H1 (cell line): ENCODE measurements around the gene AMHR2. TPM values are rescaled to one million over a fixed set of nuclear protein-coding genes. Genes with fewer than 3 reads are reported as not detected.

Experiments
- CTCF ChIA-PET: fragments of 300-600 bp; sonication (Branson Sonifier 250); formaldehyde crosslinking; loops from one replicate; lab custom pipeline; 2021; ENCODE audit not compliant: partially characterized antibody; lab: Charles Lee
- POLR2A ChIA-PET: fragments of 300-600 bp; sonication (Branson Sonifier 250); formaldehyde crosslinking; loops from one replicate; lab custom pipeline; 2021; ENCODE audit warnings: inconsistent platforms; ENCODE audit not compliant: partially characterized antibody; lab: Charles Lee
- DNase-seq, 2 experiments: peaks; one replicate each; pipeline versions ENCODE4 v3.0.0 to v3.0.0-alpha.2; 2010 to 2022; ENCODE audit warnings: low spot score in 2 of 2, low read depth in 1 of 2, mixed read lengths in 1 of 2
- FAIRE-seq: peaks from 2 replicates; lab custom pipeline; 2011; peaks lifted over from hg19 to GRCh38; lab: Jason Lieb, UNC
- H2AFZ ChIP-seq: 2 replicates; pipeline ENCODE4 v1.8.1; 2012; ENCODE audit warnings: low read length, inconsistent platforms
- H2AK5ac ChIP-seq: 2 replicates; pipeline ENCODE4 v1.6.1; 2013; ENCODE audit warnings: low read depth, low read length
- H2BK120ac ChIP-seq: replicated peaks from 2 replicates; pipeline ENCODE3; 2013; ENCODE audit warnings: low read depth, low read length, inconsistent platforms
- H2BK12ac ChIP-seq: 2 replicates; pipeline ENCODE4 v1.6.1; 2013; ENCODE audit warnings: low read depth, low read length
- H2BK15ac ChIP-seq: 2 replicates; pipeline ENCODE4 v1.6.1; 2013; ENCODE audit warnings: low read length
- H2BK20ac ChIP-seq: 2 replicates; pipeline ENCODE4 v1.6.1; 2013; ENCODE audit warnings: low read length
- H2BK5ac ChIP-seq: 2 replicates; pipeline ENCODE4 v1.6.1; 2013; ENCODE audit warnings: low read depth, low read length
- H3K14ac ChIP-seq: 2 replicates; pipeline ENCODE4 v1.6.1; 2013; ENCODE audit warnings: inconsistent platforms; ENCODE audit not compliant: insufficient read length
- H3K18ac ChIP-seq: 2 replicates; pipeline ENCODE4 v1.6.1; 2013; ENCODE audit warnings: low read length; ENCODE audit errors: extremely low read depth
- H3K23ac ChIP-seq: 2 replicates; pipeline ENCODE4 v1.6.1; 2013; ENCODE audit warnings: inconsistent platforms; ENCODE audit not compliant: insufficient read length
- H3K23me2 ChIP-seq: 2 replicates; pipeline ENCODE4 v1.6.1; 2013; ENCODE audit warnings: low read depth, low read length
- H3K27ac ChIP-seq: 2 replicates; pipeline ENCODE4 v1.6.1; 2011; ENCODE audit warnings: low read depth, low read length, inconsistent platforms
- H3K27me3 ChIP-seq, 4 experiments: replicated peaks in 1 of 4; 1 replicate in 1 of 4; 2 replicates in 3 of 4; pipeline versions ENCODE4 v1.6.1 to v1.8.1; 2011 to 2013; ENCODE audit warnings: low read length in 3 of 4, mild to moderate bottlenecking in 3 of 4, inconsistent platforms in 2 of 4, mixed read lengths in 2 of 4, moderate library complexity in 1 of 4; ENCODE audit not compliant: control insufficient read depth in 3 of 4, insufficient read depth in 3 of 4; ENCODE audit errors: extremely low read depth in 1 of 4
- H3K36me3 ChIP-seq, 4 experiments: 2 replicates each; pipeline versions ENCODE4 v1.6.1 to v1.8.1; 2011 to 2013; ENCODE audit warnings: mild to moderate bottlenecking in 4 of 4, low read length in 3 of 4, moderate library complexity in 2 of 4, control low read depth in 1 of 4, inconsistent platforms in 1 of 4; ENCODE audit not compliant: insufficient read depth in 4 of 4, control insufficient read depth in 2 of 4
- H3K4ac ChIP-seq: replicated peaks from 2 replicates; pipeline ENCODE3; 2013; ENCODE audit warnings: low read length, low read depth, mixed read lengths, inconsistent platforms; ENCODE audit not compliant: insufficient read length
- H3K4me1 ChIP-seq, 4 experiments: replicated peaks in 1 of 4; 1 replicate in 1 of 4; 2 replicates in 3 of 4; pipeline versions ENCODE4 v1.6.1 to v1.8.1; 2011 to 2013; ENCODE audit warnings: low read length in 3 of 4, inconsistent platforms in 2 of 4, mixed read lengths in 1 of 4; ENCODE audit not compliant: insufficient read depth in 4 of 4, control insufficient read depth in 3 of 4
- H3K4me2 ChIP-seq, 2 experiments: 2 replicates each; pipeline versions ENCODE4 v1.6.1 to v1.8.1; 2011 to 2013; ENCODE audit warnings: low read depth in 2 of 2, low read length in 2 of 2, control low read depth in 1 of 2, inconsistent platforms in 1 of 2, mild to moderate bottlenecking in 1 of 2; ENCODE audit not compliant: insufficient read depth in 1 of 2
- H3K4me3 ChIP-seq, 4 experiments: fragments of 200-600, 300-600 bp in 1 of 4; sonication (generic), shearing (Covaris generic), sonication (Bioruptor Twin) in 1 of 4; 2 replicates each; pipeline versions ENCODE4 v1.5.1 to v1.8.1; 2011 to 2016; ENCODE audit warnings: low read length in 4 of 4, low read depth in 3 of 4, control low read depth in 2 of 4, inconsistent platforms in 2 of 4, mild to moderate bottlenecking in 2 of 4, mixed read lengths in 1 of 4, moderate library complexity in 1 of 4; ENCODE audit not compliant: insufficient read depth in 2 of 4; ENCODE audit errors: extremely low read depth in 1 of 4
- H3K56ac ChIP-seq: replicated peaks from 2 replicates; pipeline ENCODE3; 2013; ENCODE audit warnings: low read depth, mild to moderate bottlenecking, mixed read lengths, low read length, inconsistent platforms; ENCODE audit not compliant: insufficient read length
- H3K79me1 ChIP-seq: 2 replicates; pipeline ENCODE4 v1.6.1; 2013; ENCODE audit warnings: low read depth, low read length, control low read depth
- H3K79me2 ChIP-seq, 2 experiments: 2 replicates each; pipeline versions ENCODE4 v1.6.1 to v1.8.1; 2012 to 2013; ENCODE audit warnings: low read length in 2 of 2, mild to moderate bottlenecking in 2 of 2, inconsistent platforms in 1 of 2; ENCODE audit not compliant: insufficient read depth in 2 of 2, control insufficient read depth in 1 of 2
- H3K9ac ChIP-seq, 4 experiments: replicated peaks in 1 of 4; 1 replicate in 1 of 4; 2 replicates in 3 of 4; pipeline versions ENCODE4 v1.6.1 to v1.8.1; 2011 to 2013; ENCODE audit warnings: low read depth in 3 of 4, low read length in 3 of 4, control low read depth in 2 of 4, mild to moderate bottlenecking in 2 of 4, moderate library complexity in 2 of 4, inconsistent platforms in 1 of 4; ENCODE audit errors: extremely low read depth in 1 of 4
- H3K9me3 ChIP-seq, 2 experiments: 2 replicates each; pipeline versions ENCODE4 v1.6.1 to v1.8.1; 2012 to 2013; ENCODE audit warnings: mild to moderate bottlenecking in 2 of 2, moderate library complexity in 2 of 2, control low read depth in 1 of 2, inconsistent platforms in 1 of 2, low read depth in 1 of 2, low read length in 1 of 2, mixed read lengths in 1 of 2; ENCODE audit not compliant: insufficient read depth in 2 of 2
- H4K20me1 ChIP-seq, 2 experiments: replicated peaks in 1 of 2; 2 replicates each; pipeline versions ENCODE3 to v1.8.1; 2011 to 2013; ENCODE audit warnings: inconsistent platforms in 2 of 2, low read length in 2 of 2, mild to moderate bottlenecking in 1 of 2; ENCODE audit not compliant: insufficient read depth in 2 of 2, control insufficient read depth in 1 of 2
- H4K5ac ChIP-seq: 2 replicates; pipeline ENCODE4 v1.6.1; 2013; ENCODE audit warnings: low read length, low read depth, mixed read lengths, inconsistent platforms; ENCODE audit not compliant: insufficient read length
- H4K8ac ChIP-seq: 2 replicates; pipeline ENCODE4 v1.8.0; 2013; ENCODE audit warnings: mild to moderate bottlenecking, moderate library complexity, low read length, inconsistent platforms; ENCODE audit not compliant: insufficient read depth; ENCODE audit errors: extremely low read depth
- H4K91ac ChIP-seq: replicated peaks from 2 replicates; pipeline ENCODE3; 2013; ENCODE audit warnings: low read length, mixed read lengths, inconsistent platforms; ENCODE audit not compliant: insufficient read length
- CBX5 ChIP-seq: fragments of 300-800, 300-1000 bp; sonication (generic); IDR thresholded peaks from 2 replicates; pipeline ENCODE4 v1.7.1; 2016; ENCODE audit warnings: antibody characterized with exemption, low read length, low read depth
- CREB1 ChIP-seq: IDR thresholded peaks from 2 replicates; pipeline ENCODE4 v1.6.1; 2012; ENCODE audit warnings: inconsistent platforms
- CTBP2 ChIP-seq: IDR thresholded peaks from 2 replicates; pipeline ENCODE4 v1.7.0; 2011; ENCODE audit warnings: borderline replicate concordance, mild to moderate bottlenecking, moderate library complexity, mixed read lengths, low read length; ENCODE audit not compliant: insufficient read depth, insufficient read length
- E2F6 ChIP-seq: IDR thresholded peaks from 2 replicates; pipeline ENCODE4 v1.6.1; 2012; ENCODE audit warnings: inconsistent platforms
- GTF2F1 ChIP-seq: IDR thresholded peaks from 2 replicates; pipeline ENCODE4 v1.6.1; 2012; ENCODE audit warnings: low read depth, low read length, improper control_type of control experiment, borderline replicate concordance
- HDAC6 ChIP-seq: IDR thresholded peaks from one replicate; pipeline ENCODE4 v1.7.1; 2012; ENCODE audit warnings: low read depth, mild to moderate bottlenecking, inconsistent platforms, low read length, moderate library complexity
- JUN ChIP-seq: IDR thresholded peaks from 2 replicates; pipeline ENCODE4 v1.6.1; 2011; ENCODE audit warnings: low read depth, mild to moderate bottlenecking, improper control_type of control experiment, low read length
- MAFK ChIP-seq: IDR thresholded peaks from 2 replicates; pipeline ENCODE4 v1.6.1; 2012; ENCODE audit warnings: low read depth, mild to moderate bottlenecking, improper control_type of control experiment, low read length
- SP2 ChIP-seq: IDR thresholded peaks from 2 replicates; pipeline ENCODE4 v1.6.1; 2012; ENCODE audit warnings: mild to moderate bottlenecking, low read length, inconsistent platforms
- TBP ChIP-seq: IDR thresholded peaks from 2 replicates; pipeline ENCODE4 v1.6.1; 2011; ENCODE audit warnings: low read depth, low read length, improper control_type of control experiment
- TEAD4 ChIP-seq: IDR thresholded peaks from 2 replicates; pipeline ENCODE4 v1.6.1; 2012; ENCODE audit warnings: low read depth, low read length, inconsistent platforms, mixed read lengths
- WGBS, 2 experiments: shearing (Covaris generic) in 1 of 2; methylation state at CpG; one replicate each; pipeline versions ENCODE4 v1.1.6 to v1.1.7; 2013 to 2015; ENCODE audit warnings: low lambda C conversion rate in 2 of 2, mixed read lengths in 2 of 2, inconsistent platforms in 1 of 2, low coverage in 1 of 2, missing lambda C conversion rate in 1 of 2; ENCODE audit not compliant: insufficient replicate concordance in 2 of 2, insufficient coverage in 1 of 2, insufficient read length in 1 of 2; ENCODE audit errors: extremely low coverage in 1 of 2, missing lambda C conversion rate in 1 of 2; 5-methylcytosine and 5-hydroxymethylcytosine counted together
- polyA plus RNA-seq, 7 experiments: library from polyadenylated mRNA; depleted of rRNA in 3 of 7; stranded (reverse) in 5 of 7; unstranded in 2 of 7; fragments of >200 nt in 5 of 7; fragments of 200-250 nt in 2 of 7; gene quantifications; 1 replicate in 5 of 7; 2 replicates in 1 of 7; 4 replicates in 1 of 7; pipeline versions ENCODE4 v1.2.1 to v1.2.3, GENCODE V29; 2011 to 2013; ENCODE audit warnings: missing spikeins in 2 of 7, mixed read lengths in 2 of 7
- total RNA-seq: library from RNA; stranded (reverse); fragmentation: NEBNext Ultra II Directional; extraction: Animal tissue kit (Norgen Biotek cat#: 25700); gene quantifications from 2 replicates; pipeline ENCODE4 v1.2.1, GENCODE V29; 2021

The AMHR2 gene
- total and polyA plus RNA-seq, 2 of the 8 experiments (the other 6 are each of a cell fraction or from before 2014, with no cell fraction given): 0.29 to 0.35 TPM

- ChIA-PET POLR2A (interaction anchor here (1.5 to 67.0 kb wide), 5 partner anchors 11 to 144 kb away, joined by 3 to 3397 read pairs (median 9); partner anchors contain the start of genes MAP3K12, NPFF, PCBP2 and PRR13), CTCF (interaction anchor here (0.8 to 9.0 kb wide), 14 partner anchors 11 to 155 kb away, joined by 3 to 105 read pairs (median 5); partner anchors contain the start of genes MAP3K12 and NPFF)
- Histone ChIP-seq H3K79me1 (no peaks in the 10 kb centered on the region; the same call in 1 of the 2 replicates), H4K91ac (no peak overlapping the region), H3K79me2 (peaks cover 0 to 16% of the 10 kb centered on the region in 2 experiments; a peak in 1 of 4 replicates), H4K5ac (no peak overlapping the region), H3K4me2 (no peak overlapping the region), H3K56ac (no peak overlapping the region), H2AFZ (no peak overlapping the region), H3K9ac (no peak overlapping the region; a peak in 1 of 7 replicates), H2BK120ac (no peak overlapping the region), H2BK15ac (no peak overlapping the region), H4K8ac (no peak overlapping the region), H2BK20ac (no peak overlapping the region), H2BK12ac (no peak overlapping the region), H3K36me3 (peaks cover 34 to 96% (median 71%) of the 10 kb centered on the region in 4 experiments), H3K27me3 (no peaks in the 10 kb centered on the region), H3K18ac (no peak overlapping the region), H2BK5ac (no peak overlapping the region), H4K20me1 (peaks cover 24% of the 10 kb centered on the region in 2 experiments), H3K27ac (no peak overlapping the region), H3K23me2 (no peaks in the 10 kb centered on the region), H3K4ac (no peak overlapping the region), H3K9me3 (no peaks in the 10 kb centered on the region), H3K4me1 (peaks cover 0 to 7% (median 3%) of the 10 kb centered on the region in 4 experiments; a peak in 5 of 7 replicates), H3K4me3 (no peak overlapping the region), H3K23ac (no peak overlapping the region), H3K14ac (no peak overlapping the region), H2AK5ac (no peak overlapping the region)
- TF ChIP-seq TBP (no peak), TEAD4 (no peak), JUN (no peak), CBX5 (no peak), SP2 (no peak), HDAC6 (no peak), MAFK (no peak), E2F6 (no peak), GTF2F1 (no peak), CTBP2 (no peak), CREB1 (no peak)
- WGBS, 2 experiments: 84 to 100% methylated on average over 1 of the region's 1 CpG
- DNase-seq (no peak), FAIRE-seq (no peak)
Measured at GRCh38 chr12:53478865-53479264, 55.2 kb downstream of the AMHR2 start.
